ENCODE results near the gene DBP.

The DBP gene

GRCh38 chr19:48619692-48620585 is 17.2 kb downstream of the DBP start:
- H3K4me2 ChIP-seq (ENCODE audit: low read length): peak overlapping the region; percentile 95
- H3K9me3 ChIP-seq (replicated peaks; ENCODE audit: low read length): no peaks in the 10 kb centered on the region
- peaks cover 34% of the 10 kb centered on the region for H3K36me3 ChIP-seq (ENCODE audit: insufficient read depth, low read length)
- peak overlapping the region; percentile 89 for H3K4me3 ChIP-seq (ENCODE audit: low read length)
- peaks cover 50% of the 10 kb centered on the region for H3K4me1 ChIP-seq (ENCODE audit: control insufficient read depth, insufficient read depth, low read length)
- no peaks in the 10 kb centered on the region for H3K27me3 ChIP-seq (ENCODE audit: control insufficient read depth, insufficient read depth, low read length)
- peak overlapping the region; percentile 96 for H3K9ac ChIP-seq (ENCODE audit: low read depth, low read length)

GRCh38 chr19:48618916-48619691 is 18.1 kb downstream of the DBP start, which contains the start of the genes RPL18 and SPHK2:
Gene RPL18 (minus strand): TSS chr19:48619178. CDS start chr19:48619143, 35 bp downstream.
Gene SPHK2 (plus strand): TSS chr19:48619506. CDS start chr19:48620515, 1,009 bp downstream.
- H3K4me3 ChIP-seq (ENCODE audit: low read length): peak within 1 kb of the TSS; percentile 89
- H3K4me1 ChIP-seq (ENCODE audit: control insufficient read depth, insufficient read depth, low read length): peaks cover 53% of the 10 kb centered on the region
- H3K36me3 ChIP-seq (ENCODE audit: insufficient read depth, low read length): peaks cover 38% of the 10 kb centered on the region
- peak within 1 kb of the TSS; percentile 95 for H3K4me2 ChIP-seq (ENCODE audit: low read length)
- H3K9me3 ChIP-seq (replicated peaks; ENCODE audit: low read length): no peaks in the 10 kb centered on the region
- peak within 1 kb of the TSS; percentile 99 for H3K9ac ChIP-seq (ENCODE audit: low read depth, low read length)
- H3K27me3 ChIP-seq (ENCODE audit: control insufficient read depth, insufficient read depth, low read length): no peaks in the 10 kb centered on the region

- Histone ChIP-seq H3K4me1 (ENCODE audit: control insufficient read depth, insufficient read depth, low read length) (peaks cover 55% of the 10 kb centered on the region), H3K4me2 (ENCODE audit: low read length) (peak overlapping the region; percentile 93), H3K27me3 (ENCODE audit: control insufficient read depth, insufficient read depth, low read length) (no peaks in the 10 kb centered on the region), H3K9ac (ENCODE audit: low read depth, low read length) (peak overlapping the region; percentile 99), H3K36me3 (ENCODE audit: insufficient read depth, low read length) (peaks cover 38% of the 10 kb centered on the region), H3K4me3 (ENCODE audit: low read length) (peak overlapping the region; percentile 89), H3K9me3 (replicated peaks; ENCODE audit: low read length) (no peaks in the 10 kb centered on the region)
These were observed 18.8 kb downstream of the DBP start for GRCh38 chr19:48618278-48618915.

GRCh38 chr19:48617146-48617937 is 19.8 kb downstream of the DBP start:
- Histone ChIP-seq H3K36me3 (ENCODE audit: insufficient read depth, low read length) (peaks cover 38% of the 10 kb centered on the region), H3K4me1 (ENCODE audit: control insufficient read depth, insufficient read depth, low read length) (peaks cover 58% of the 10 kb centered on the region), H3K4me3 (ENCODE audit: low read length) (peak overlapping the region; percentile 89), H3K4me2 (ENCODE audit: low read length) (peak overlapping the region; percentile 93), H3K9me3 (replicated peaks; ENCODE audit: low read length) (no peaks in the 10 kb centered on the region), H3K27me3 (ENCODE audit: control insufficient read depth, insufficient read depth, low read length) (no peaks in the 10 kb centered on the region), H3K9ac (ENCODE audit: low read depth, low read length) (peak overlapping the region; percentile 99)

GRCh38 chr19:48616491-48617056 is 20.6 kb downstream of the DBP start:
- H3K4me2 ChIP-seq (ENCODE audit: low read length): peak overlapping the region; percentile 93
- peak overlapping the region; percentile 99 for H3K9ac ChIP-seq (ENCODE audit: low read depth, low read length)
- peaks cover 57% of the 10 kb centered on the region for H3K4me1 ChIP-seq (ENCODE audit: control insufficient read depth, insufficient read depth, low read length)
- H3K4me3 ChIP-seq (ENCODE audit: low read length): peak overlapping the region; percentile 89
- peaks cover 42% of the 10 kb centered on the region for H3K36me3 ChIP-seq (ENCODE audit: insufficient read depth, low read length)
- H3K9me3 ChIP-seq (replicated peaks; ENCODE audit: low read length): no peaks in the 10 kb centered on the region
- no peaks in the 10 kb centered on the region for H3K27me3 ChIP-seq (ENCODE audit: control insufficient read depth, insufficient read depth, low read length)

GRCh38 chr19:48616041-48616436 is 21.1 kb downstream of the DBP start:
- Histone ChIP-seq H3K4me3 (ENCODE audit: low read length) (peak overlapping the region; percentile 37), H3K27me3 (ENCODE audit: control insufficient read depth, insufficient read depth, low read length) (no peaks in the 10 kb centered on the region), H3K36me3 (ENCODE audit: insufficient read depth, low read length) (peaks cover 42% of the 10 kb centered on the region), H3K9ac (ENCODE audit: low read depth, low read length) (peak overlapping the region; percentile 99), H3K4me2 (ENCODE audit: low read length) (peak overlapping the region; percentile 93), H3K9me3 (replicated peaks; ENCODE audit: low read length) (no peaks in the 10 kb centered on the region), H3K4me1 (ENCODE audit: control insufficient read depth, insufficient read depth, low read length) (peaks cover 57% of the 10 kb centered on the region)

GRCh38 chr19:48615231-48616040 is 21.7 kb downstream of the DBP start:
- H3K36me3 ChIP-seq (ENCODE audit: insufficient read depth, low read length): peaks cover 42% of the 10 kb centered on the region
- H3K4me2 ChIP-seq (ENCODE audit: low read length): peak overlapping the region; percentile 93
- no peaks in the 10 kb centered on the region for H3K27me3 ChIP-seq (ENCODE audit: control insufficient read depth, insufficient read depth, low read length)
- no peak overlapping the region for H3K4me3 ChIP-seq (ENCODE audit: low read length)
- no peaks in the 10 kb centered on the region for H3K9me3 ChIP-seq (replicated peaks; ENCODE audit: low read length)
- H3K4me1 ChIP-seq (ENCODE audit: control insufficient read depth, insufficient read depth, low read length): peaks cover 57% of the 10 kb centered on the region
- H3K9ac ChIP-seq (ENCODE audit: low read depth, low read length): peak overlapping the region; percentile 99

- H3K9me3 ChIP-seq (replicated peaks; ENCODE audit: low read length): no peaks in the 10 kb centered on the region
- H3K9ac ChIP-seq (ENCODE audit: low read depth, low read length): peak within 1 kb of the TSS; percentile 99
- no peaks in the 10 kb centered on the region for H3K27me3 ChIP-seq (ENCODE audit: control insufficient read depth, insufficient read depth, low read length)
- H3K4me1 ChIP-seq (ENCODE audit: control insufficient read depth, insufficient read depth, low read length): peaks cover 53% of the 10 kb centered on the region
- no peak within 1 kb of the TSS for H3K4me3 ChIP-seq (ENCODE audit: low read length)
- H3K36me3 ChIP-seq (ENCODE audit: insufficient read depth, low read length): peaks cover 42% of the 10 kb centered on the region
- peak within 1 kb of the TSS; percentile 93 for H3K4me2 ChIP-seq (ENCODE audit: low read length)
These were observed 22.5 kb downstream of the DBP start, which contains the start of gene FAM83E for GRCh38 chr19:48614436-48615230. Gene FAM83E (minus strand): TSS chr19:48615076. CDS start chr19:48613372, 1,704 bp downstream.

GRCh38 chr19:48613852-48614435 is 23.2 kb downstream of the DBP start:
- no peaks in the 10 kb centered on the region for H3K27me3 ChIP-seq (ENCODE audit: control insufficient read depth, insufficient read depth, low read length)
- H3K4me1 ChIP-seq (ENCODE audit: control insufficient read depth, insufficient read depth, low read length): peaks cover 53% of the 10 kb centered on the region
- H3K36me3 ChIP-seq (ENCODE audit: insufficient read depth, low read length): peaks cover 42% of the 10 kb centered on the region
- H3K9me3 ChIP-seq (replicated peaks; ENCODE audit: low read length): no peaks in the 10 kb centered on the region
- H3K9ac ChIP-seq (ENCODE audit: low read depth, low read length): peak overlapping the region; percentile 25
- H3K4me2 ChIP-seq (ENCODE audit: low read length): peak overlapping the region; percentile 23
- no peak overlapping the region for H3K4me3 ChIP-seq (ENCODE audit: low read length)

All from skeletal muscle satellite cell (primary cell).